Esophagus squamous epithelium (tissue), 4 donors: ENCODE measurements around the gene CDKN2D.

Experiments
- POLR2A ChIP-seq, 4 donors: fragments of 450-650 bp; IDR thresholded peaks; one replicate each; pipeline ENCODE4 v1.6.1; 2017; ENCODE audit warnings: antibody characterized with exemption in 4 of 4, mild to moderate bottlenecking in 4 of 4, moderate library complexity in 3 of 4
- TF ChIP-seq, protein P1 (sequence below), 6 experiments: fragments of 450-650 bp in 4 of 6; fragments of 200-600 bp in 2 of 6; sonication (generic) in 2 of 6; IDR thresholded peaks; one replicate each; pipeline ENCODE4 v1.5.1; 2016 to 2019; ENCODE audit warnings: antibody characterized with exemption in 6 of 6, mild to moderate bottlenecking in 4 of 6, moderate library complexity in 4 of 6

DNA sequence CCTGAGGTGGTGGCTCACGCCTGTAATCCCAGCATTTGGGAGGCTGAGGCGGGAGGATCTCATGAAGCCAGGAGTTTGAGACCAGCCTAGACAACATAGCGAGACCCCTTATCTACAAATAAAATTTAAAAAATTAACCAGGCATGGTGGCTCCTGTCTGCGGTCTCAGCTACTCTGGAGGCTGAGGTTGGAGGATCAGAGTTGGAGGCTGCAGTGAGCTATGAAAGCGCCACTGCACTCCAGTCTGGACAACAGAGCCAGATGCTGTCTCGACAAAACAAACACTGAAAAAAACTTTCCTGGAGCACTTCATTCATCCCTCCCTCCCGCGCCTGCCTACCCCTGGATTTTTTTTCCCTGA is 25.7 kb downstream of the CDKN2D start:
- no peak for TF ChIP-seq POLR2A (IDR thresholded peaks at IDR 0.05)
- TF ChIP-seq, protein P1, sequence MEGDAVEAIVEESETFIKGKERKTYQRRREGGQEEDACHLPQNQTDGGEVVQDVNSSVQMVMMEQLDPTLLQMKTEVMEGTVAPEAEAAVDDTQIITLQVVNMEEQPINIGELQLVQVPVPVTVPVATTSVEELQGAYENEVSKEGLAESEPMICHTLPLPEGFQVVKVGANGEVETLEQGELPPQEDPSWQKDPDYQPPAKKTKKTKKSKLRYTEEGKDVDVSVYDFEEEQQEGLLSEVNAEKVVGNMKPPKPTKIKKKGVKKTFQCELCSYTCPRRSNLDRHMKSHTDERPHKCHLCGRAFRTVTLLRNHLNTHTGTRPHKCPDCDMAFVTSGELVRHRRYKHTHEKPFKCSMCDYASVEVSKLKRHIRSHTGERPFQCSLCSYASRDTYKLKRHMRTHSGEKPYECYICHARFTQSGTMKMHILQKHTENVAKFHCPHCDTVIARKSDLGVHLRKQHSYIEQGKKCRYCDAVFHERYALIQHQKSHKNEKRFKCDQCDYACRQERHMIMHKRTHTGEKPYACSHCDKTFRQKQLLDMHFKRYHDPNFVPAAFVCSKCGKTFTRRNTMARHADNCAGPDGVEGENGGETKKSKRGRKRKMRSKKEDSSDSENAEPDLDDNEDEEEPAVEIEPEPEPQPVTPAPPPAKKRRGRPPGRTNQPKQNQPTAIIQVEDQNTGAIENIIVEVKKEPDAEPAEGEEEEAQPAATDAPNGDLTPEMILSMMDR (IDR thresholded peaks at IDR 0.05) = no peak
